NCI-H1930 (cell line): ENCODE results near the gene TMEM243.
"Not testable (repeated sequence)": the region's sequence is repeated elsewhere in the genome, so short reads cannot be mapped to it uniquely, and the experiment has no call there.

Experiments
- DNase-seq, 2 experiments: peaks; one replicate each; lab custom pipeline; 2025; lab: John Stamatoyannopoulos, UW

Gene TMEM243

DNA sequence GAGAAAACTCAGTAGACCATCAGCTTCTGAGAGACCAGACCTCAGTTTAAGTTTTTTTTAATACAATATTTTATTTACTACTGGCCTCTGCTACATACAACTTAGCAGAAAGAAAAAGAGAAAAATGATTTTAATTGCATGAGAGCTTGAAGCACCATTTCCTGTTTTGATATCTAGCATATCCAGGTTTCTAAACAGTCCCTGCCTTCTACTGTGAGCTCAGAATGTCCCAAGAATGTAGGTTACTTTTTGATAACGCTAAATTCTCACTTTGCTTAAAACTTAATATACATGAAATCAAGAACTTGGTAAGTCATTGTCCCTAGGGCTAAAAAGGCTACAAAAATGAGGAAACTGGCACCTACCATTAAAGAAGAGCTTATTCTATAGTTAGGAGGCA is 7.0 kb downstream of the TMEM243 start:
- no peak for DNase-seq

DNA sequence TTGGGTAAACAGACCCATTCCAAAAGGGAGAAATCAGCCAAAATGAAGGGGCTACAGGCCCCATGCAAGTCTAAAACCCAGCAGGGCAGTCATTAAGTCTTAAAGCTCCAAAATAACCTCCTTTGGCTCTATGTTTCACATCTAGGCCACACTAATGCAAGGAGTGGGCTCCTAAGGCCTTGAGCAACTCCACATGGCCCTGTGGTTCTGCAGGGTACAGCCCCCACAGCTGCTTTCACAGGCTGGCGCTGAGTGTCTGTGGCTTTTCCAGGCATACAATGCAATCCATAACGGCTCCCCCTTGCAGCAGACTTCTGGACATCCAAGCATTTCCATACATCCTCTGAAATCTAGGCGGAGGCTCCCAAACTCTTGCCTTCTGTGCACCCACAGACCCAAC is 9.0 kb downstream of the TMEM243 start:
- no peak for DNase-seq

DNA sequence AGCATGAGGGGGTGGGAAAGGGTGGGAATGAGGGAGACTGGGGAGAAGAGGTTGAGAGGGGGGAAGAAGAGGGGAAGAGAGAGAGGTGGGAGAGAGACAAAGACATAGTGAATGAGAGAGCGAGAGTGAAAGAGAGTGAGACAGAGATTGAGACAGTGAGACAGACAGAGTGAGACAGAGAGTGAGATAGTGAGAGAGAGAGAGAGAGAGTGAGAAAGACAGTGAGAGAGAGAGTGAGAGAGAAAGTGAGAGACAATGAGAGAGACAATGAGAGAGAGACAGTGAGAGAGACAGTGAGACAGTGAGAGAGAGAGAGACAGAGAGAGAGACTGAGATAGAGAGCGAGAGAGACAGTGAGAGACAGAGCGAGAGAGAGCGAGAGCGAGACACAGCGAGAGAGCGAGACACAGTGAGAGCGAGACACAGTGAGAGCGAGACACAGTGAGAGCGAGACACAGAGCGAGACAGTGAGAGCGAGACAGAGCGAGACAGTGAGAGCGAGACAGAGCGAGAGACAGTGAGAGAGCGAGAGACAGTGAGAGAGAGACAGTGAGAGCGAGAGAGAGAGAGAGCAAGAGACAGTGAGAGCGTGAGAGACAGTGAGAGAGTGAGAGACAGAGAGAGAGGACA is 10.1 kb downstream of the TMEM243 start:
- DNase-seq, result no peak

DNA sequence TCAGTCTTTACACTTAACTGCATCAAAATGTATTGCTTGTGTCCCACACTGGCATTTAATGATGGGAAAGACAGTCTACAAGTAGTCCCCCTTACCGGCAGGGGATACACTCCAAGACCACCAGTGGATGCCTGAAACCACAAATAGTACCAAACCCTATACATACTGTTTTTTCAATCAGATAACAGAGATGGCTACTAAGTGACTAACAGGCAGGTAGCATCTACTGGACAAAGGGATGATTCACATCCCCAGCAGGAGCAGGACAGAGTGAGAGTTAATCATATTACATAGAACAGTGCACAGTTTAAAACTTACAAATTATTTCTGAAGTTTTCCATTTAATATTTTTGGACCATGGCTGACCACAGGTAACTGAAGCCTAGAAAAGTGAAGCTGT is 13.2 kb downstream of the TMEM243 start:
- no peak for DNase-seq

DNA sequence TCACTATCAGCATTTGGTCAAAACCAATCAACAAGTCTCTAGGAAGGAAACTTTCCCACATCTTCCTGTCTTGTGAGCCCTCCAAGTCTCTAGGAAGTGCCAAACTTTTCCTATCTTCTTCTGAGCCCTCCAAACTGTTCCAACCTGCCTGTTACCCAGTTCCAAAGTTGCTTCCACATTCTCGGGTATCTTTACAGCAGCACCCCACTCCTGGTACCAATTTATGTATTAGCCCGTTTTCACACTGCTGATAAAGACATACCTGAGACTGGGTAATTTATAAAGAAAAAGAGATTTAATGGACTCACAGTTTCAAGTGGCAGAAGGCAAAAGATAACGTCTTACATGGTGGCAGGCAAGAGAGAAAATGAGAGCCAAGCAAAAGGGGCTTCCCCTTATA is 13.8 kb downstream of the TMEM243 start:
- DNase-seq, result not testable (repeated sequence)

DNA sequence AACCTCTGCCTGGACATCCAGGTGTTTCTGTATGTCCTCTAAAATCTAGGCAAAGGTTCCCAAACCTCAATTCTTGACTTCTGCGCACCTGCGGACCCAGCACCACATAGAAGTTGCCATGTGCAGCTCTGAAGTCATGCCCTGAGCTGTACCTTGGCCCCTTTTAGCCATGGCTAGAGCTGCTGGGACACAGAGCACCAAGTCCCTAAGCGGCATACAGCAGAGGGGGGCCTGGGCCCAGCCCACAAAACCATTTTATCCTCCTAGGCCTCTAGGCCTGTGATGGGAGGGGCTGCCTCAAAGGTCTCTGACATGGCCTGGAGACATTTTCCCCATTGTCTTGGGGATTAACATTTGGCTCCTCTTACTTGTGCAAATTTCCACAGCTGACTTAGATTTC is 14.6 kb downstream of the TMEM243 start:
- DNase-seq, result no peak

DNA sequence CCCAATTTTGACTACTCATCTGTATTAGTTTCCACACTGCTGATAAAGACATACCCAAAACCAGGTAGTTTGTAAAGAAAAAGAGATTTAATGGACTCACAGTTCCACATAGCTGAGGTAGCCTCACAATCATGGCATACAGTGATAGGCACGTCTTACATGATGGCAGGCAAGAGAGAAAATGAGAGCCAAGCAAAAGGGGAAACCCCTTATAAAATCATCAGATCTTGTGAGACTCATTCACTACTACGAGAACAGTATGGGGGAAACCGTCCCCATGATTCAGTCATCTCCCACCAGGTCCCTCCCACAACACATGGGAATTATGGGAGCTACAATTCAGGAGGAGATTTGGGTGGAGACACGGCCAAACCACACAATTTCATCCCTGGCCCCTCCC is 15.6 kb downstream of the TMEM243 start:
- DNase-seq, result not testable (repeated sequence)

DNA sequence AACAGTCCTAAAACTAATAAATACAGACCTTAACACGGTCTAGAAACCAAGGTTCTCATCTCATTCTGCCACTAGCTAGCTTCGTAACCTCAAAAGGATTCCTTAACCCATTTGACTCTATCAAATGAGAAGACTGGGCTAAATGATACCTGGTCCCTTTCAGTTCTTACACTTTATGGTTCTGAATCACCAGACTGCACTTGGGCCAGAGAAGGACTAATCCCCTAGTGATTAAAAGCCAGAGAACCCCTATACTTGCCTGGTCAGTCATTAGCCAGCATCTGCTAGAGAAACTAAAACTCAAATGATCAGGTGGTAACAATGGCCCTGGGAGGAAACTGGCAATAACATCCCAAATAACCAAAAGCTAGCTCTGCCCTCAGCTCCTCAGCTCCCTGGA is 16.8 kb downstream of the TMEM243 start:
- no peak for DNase-seq

DNA sequence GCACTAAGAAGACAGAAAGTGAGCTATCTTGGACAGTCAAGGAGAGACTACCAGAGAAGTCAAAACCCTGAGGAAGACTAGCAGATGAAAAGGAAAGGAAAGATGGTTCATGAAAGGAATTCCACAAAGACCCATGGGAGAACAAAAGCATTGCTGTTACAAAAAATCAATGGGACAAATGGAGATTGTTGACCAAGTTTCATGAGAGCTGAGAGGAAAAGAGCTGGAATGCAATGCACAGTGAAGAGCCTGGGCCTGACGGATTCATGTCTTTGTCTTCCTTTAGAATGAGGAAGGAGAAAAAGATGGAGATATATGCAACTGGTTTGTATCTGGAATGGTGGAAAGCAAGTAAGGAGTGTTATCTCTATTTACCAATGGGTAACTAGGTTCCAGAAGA is 17.3 kb downstream of the TMEM243 start:
- DNase-seq, result no peak

DNA sequence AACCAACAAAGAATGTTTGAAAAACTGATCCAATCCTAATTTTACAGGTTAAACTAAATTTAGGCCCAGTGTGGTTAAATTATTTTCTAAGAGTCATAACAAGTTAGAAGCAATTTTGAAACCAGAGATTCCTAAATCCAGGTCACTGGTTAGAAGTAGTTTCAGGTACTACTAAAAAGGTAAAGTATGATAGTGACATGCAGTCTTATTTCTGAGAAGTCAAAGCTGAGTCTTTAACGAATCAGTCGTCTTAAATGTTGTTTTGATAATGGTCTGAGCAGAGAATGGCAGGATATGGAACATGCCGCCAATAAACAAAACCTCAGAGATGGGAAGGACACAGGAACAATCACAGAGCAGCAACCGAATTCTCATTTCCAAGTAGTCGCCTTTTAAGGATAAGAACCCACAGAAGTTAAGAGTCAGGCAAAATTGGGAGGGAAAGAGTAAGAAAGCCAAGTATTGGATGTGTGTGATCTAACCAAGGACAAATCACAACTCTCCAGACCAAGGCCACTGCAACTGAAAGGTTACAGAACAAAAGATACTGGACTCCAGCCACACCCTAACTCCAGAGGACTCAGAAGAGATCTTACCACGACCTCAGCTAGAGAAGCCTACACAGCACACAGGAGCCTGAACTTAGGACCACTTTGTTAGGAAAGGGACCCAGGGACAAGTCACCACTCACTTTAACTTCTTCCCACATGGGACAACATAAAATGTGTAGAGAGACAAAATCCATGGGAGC is 19.7 kb downstream of the TMEM243 start:
- DNase-seq, result no peak

DNA sequence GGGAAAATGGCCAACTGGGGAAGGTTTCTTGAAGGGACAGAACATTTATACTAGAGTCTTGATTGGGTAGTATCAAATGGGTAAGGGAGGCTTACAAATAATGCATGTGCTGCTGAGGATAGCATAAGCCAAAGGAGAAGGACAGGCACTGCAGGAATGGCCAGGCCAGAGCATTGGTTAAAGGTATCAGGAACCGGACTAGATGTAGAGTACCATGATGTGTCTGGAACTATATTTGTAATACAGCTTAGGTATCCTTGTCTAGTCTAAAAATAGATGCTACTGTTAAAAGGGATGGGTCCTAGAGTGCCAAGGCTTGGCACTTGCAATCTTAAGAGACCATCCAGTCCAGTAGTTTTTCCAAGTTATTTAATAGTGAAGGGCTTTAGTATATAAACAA is 20.3 kb downstream of the TMEM243 start:
- no peak for DNase-seq

DNA sequence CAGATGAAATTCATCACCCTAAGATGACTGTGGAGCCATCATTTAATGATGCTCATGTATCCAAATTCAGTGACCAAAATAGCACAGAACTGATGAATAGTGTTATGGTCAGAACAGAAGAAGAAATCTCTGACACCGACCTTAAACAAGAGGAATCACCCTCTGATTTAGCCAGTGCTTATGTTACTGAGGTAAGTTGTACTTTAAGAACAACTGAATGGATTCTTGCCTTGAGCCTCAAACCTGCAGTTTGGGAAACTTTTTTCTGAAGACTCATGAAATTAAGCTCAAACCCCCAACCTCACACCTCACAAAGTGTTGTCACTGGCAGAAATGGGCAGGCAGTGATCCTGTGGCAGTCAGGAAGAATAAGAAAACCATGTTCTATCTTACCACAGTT is 25.6 kb downstream of the TMEM243 start:
- DNase-seq, result no peak

DNA sequence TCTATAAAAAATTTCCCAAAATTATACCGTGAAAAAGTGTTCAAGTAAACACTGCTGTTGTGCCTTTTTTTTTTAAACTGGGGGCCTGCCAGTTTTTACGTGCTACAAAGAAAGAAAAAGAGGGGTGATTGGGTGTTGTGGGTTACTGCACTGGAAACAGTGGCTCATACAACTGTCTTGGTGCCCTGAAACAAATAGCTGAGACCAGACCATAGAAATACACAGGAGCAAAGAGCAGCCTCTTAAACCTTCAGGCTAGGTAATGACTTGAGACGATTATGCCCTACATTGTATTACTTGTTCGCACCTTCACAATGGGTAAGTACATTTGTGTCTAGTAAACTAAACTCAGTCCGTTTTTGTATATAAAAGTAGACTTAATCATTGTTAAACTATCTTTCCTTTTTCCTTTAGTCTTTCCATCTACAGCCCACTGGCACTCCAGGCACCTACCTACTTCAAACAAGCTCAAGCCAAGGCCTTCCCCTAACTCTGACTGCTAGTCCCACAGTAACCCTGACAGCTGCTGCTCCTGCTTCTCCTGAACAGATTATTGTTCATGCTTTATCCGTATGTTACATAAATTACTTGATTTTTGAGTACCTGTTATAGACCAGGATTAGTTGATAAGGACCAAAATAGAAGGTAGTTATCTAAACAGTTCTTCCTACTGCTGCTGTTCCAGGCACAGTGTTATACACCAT is 26.6 kb downstream of the TMEM243 start:
- no peak for DNase-seq

DNA sequence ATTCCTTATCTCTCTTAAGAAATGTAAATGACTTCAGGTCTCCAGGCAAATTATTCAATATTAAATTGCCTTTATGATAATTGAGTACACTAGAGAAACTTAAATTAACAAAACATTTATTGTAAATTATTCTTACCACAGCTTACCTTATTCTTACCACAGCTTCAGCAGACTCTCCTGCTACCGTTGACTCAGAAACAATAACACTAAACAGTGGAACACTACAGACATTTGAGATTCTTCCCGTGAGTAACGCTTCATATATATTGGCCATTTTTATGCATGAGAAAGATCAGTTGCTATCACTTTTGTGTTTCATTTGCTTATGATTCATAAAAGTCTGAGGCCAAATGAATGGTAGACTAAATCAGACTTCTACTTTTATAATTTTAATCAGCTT is 28.7 kb downstream of the TMEM243 start:
- no peak for DNase-seq

DNA sequence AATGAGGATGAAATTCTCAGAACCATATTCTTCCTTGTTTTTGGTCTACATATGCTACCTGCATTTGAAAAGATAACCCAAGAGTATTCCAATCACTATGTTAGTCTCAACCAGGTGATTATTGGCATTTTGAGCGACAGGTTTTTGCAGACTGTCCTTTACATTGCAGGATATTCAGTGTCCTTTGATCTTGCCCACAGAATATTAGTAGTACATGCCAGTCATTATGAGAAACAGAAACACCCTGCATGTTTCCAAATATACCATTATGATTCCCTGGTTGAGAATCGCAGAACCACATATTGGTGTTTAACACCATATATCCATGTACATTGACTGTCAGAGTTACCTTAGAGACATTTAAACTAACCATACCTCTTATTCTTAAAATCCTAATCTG is 30.6 kb downstream of the TMEM243 start:
- DNase-seq, result no peak

DNA sequence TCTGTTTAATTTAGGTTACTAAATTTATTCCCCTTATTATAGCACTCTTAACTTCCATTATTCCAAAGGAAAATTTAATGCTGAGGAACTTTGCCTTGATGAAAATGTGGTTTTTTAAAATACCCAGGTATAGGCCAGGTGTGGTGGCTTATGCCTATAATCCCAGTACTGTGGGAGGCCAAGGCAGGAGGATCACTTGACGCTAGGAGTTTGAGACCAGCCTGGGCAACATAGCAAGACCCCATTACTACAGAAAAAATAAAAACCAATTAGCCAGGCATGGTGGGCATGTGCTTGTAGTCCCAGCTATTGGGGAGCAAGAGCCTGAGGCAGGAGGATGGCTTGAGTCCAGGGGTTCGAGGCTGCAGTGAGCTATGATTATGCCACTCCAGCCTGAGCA is 32.4 kb downstream of the TMEM243 start:
- DNase-seq, result no peak

DNA sequence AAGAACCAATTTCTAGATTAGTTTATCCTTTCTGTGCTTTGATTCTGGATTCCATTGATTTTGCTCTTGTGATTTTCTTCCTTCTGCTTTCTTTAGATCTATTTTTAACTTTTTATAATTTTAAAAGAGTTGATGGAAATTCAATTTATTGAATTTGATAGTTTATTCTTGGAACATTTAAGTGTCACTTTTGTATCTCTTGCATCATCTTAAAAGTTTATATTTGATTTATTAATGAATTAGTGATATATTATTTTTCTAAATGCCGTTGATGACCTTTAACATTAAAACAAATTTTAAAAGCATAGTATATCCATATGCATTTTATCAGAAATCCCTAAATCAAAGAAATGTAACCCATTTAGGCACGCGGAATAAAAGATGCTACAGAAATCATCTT is 40.4 kb downstream of the TMEM243 start:
- no peak for DNase-seq

DNA sequence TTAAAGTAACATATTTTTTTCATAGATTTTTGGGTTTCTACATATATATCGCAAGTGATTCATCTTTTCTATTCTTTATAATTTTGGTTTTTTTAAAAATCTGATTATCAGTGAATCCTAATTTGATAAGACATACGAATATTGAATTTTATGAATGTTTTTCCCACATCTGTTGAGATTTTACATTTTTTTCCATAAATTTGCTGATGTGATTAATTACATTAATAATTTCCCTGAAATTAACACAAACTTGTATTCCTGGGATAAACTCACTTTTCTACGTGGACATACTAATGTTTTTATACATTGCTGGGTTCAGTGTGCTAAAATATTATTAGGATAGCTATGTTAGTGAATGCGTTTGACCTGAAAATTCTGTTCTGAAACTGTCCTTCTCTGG is 41.2 kb downstream of the TMEM243 start:
- DNase-seq, result no peak

DNA sequence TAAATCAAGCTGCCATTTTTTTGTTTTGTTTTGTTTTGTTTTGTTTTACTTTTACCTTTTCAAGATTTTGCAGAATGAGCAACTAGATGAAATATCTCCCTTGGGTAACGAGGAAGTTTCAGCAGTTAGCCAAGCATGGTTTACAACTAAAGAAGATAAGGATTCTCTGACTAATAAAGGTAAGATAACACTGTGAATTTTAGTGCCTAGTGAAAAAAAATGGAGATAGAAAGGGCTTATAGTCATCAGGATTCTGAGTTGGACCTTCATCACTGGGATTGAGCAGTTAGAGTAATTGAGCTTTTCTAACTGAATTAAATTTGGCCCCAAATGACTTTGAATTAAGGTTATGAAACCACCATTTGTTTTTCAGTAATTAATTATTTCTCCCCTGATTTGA is 46.1 kb downstream of the TMEM243 start:
- no peak for DNase-seq

DNA sequence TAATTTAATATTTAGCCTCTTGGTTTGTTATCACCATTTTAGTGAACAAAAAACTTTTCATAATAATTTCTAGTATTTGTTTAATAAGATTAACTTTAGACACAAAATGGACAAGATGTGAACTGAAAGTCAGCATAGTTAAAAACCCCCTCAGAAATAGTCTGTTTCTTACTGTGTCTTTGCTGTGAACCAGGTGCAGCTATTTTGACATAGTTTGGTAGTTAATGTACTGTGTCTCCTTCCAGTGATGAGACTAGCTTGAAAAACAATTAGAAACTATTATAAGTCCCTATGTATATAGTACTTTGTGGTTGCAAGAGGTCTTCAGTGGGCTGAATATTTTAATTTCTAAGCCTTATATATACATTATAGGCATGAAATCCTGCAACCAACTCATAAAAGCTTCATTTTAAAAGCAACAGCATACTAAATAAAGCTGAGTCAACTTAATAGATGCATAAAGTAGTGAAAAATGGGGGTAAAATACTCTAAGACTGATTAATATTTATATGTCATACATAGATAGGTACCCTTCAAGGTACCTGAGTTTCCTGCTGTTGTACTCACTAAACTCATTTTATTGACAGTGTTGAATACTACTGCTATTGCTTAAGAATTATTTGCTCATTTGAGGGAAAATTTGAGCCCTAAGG is 48.1 kb downstream of the TMEM243 start:
- DNase-seq, result no peak

DNA sequence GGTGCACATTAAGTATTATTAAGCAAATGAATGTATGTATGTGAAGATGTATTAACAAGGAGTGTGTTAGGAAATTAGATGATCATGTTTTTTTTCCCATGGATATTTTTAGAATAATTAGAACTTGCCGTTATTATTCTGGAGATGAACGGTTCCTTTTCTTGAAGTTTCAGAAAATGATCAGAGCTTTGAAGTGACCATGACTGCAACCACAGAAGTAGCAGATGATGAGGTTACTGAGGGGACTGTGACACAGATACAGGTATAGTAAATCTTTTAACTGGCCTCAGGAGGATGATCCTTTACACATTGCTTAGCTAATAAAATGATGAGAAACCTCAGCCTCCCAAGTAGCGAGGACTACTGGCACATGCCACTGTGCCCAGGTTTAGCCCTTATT is 48.7 kb downstream of the TMEM243 start:
- no peak for DNase-seq

DNA sequence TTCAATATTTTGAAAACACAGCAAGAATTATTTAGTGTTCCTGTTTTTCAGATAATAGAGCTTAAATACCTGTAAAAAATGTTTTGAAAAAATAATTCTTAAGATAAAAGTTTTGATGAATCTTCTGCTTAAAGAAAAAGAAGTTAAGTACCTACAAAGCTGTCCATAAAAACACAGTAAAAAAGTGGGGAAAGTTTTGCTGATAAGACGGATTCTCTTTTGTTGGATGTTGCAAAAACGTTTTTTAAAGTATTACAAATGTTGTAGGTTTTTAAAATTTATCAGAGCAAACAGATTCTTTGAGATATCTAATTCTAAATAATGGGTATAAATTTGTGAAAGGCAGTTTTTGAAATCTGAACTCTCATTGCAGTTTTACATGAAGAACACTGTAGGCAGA is 55.1 kb downstream of the TMEM243 start:
- no peak for DNase-seq

DNA sequence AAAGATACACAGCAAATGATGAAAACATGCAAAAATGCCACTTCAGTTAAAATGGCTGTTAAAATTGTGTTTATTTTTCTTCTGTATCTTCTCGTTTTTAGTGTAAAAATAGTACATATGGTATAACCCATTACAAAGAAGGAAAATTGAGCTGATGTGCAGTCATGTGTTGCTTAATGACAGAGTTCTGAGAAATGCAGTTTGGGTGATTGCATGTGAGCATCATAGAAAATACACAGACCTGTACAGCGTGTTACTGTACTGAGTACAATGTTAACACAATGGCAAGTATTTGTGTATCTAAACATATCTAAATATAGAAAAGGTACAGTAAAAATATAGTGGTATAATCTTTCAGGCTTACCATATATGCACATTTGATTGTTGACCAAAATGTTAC is 60.0 kb downstream of the TMEM243 start:
- no peak for DNase-seq
